GM08714 (cell line): ENCODE results near the gene BBS9.

ENCODE experiments used
- H3K4me3 ChIP-seq: fragments of 200-500 bp; sonication (Bioruptor generic); 2 replicates; pipeline ENCODE4 v1.5.1; 2014; ENCODE audit warnings: mild to moderate bottlenecking, low read length, inconsistent platforms
- ZNF274 ChIP-seq: IDR thresholded peaks from 2 replicates; pipeline ENCODE4 v1.6.1; 2012; ENCODE audit warnings: mild to moderate bottlenecking, low read depth, low read length

BBS9 gene

DNA sequence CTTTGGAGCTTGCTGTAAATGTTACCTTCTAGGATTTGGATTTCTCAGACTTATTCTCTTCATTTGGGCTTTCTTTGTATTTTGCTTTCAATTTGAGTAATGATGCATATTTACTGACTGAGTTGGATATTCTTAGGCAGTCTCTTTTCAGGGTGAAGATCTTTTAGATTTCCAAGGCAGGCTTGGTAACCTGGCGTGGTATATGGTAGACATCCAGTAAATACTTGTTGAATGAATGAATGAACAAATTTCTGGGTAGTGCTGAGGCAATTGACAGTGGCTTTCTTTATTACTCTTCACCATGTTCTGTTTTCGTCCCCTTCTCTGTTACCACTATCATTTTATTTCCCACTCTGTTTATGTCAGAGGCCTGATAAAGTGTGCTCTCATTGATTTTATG, 27.1 kb downstream of the BBS9 start:
- no peak for TF ChIP-seq ZNF274
- H3K4me3 ChIP-seq, result no peak overlapping the region

DNA sequence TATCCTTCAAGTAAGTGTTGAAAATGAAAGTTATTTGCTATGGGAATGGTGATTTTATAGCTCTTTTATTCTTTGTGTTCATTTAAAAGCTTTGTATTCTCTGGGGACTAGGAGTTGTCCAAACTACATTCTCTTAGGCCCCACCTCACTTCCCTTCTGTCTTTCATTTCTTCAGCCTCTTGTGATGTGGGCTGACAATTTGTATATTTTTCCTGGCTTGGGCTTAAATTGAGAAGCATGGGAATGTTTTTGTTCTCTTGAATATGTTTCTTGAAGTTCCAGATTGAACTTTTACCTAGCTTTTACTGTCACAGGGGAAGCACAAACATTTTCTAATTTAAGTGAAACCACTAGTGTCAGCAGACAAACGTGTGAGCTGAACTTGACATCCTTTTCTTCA, 27.9 kb downstream of the BBS9 start:
- TF ChIP-seq ZNF274, result no peak
- no peak overlapping the region for H3K4me3 ChIP-seq

DNA sequence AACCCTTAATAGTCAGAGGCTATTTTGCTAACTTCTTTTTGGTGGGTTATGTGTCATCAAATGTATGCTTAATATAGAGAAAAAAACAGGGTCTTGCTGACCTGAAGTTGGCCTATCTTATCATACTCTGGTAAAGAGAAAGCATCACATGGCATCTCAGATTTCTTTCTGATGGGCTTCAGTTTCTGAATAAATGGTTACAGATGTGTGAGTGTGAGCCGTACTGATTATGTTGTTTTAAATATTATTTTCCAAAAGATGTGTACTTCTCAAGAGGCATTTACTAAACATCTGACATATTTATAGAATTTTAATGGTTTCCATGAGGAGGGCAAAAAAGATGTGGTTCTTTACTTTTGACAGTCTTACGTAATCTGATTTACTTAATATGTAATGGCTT, 28.4 kb downstream of the BBS9 start:
- TF ChIP-seq ZNF274, result no peak
- H3K4me3 ChIP-seq, result no peak overlapping the region

DNA sequence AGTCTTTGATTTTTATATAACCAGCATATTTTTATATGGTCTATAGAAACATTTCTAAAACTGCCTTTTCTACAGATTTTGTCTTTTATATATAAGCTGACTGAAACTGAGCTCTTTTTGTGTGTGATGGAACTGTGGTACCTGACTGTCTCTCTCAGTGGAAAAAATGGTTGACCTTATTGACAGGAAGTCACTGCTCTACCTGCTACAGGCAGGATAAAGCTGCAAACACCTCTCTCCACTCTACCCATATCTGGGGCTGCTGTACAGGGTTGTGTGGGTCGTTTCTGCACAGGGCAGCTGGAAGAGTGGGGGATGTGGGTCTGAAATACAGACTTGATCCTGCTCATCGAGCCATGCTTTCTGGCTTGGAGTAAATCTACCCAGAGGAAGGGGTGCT, 48.5 kb downstream of the BBS9 start:
- no peak overlapping the region for H3K4me3 ChIP-seq
- no peak for TF ChIP-seq ZNF274

DNA sequence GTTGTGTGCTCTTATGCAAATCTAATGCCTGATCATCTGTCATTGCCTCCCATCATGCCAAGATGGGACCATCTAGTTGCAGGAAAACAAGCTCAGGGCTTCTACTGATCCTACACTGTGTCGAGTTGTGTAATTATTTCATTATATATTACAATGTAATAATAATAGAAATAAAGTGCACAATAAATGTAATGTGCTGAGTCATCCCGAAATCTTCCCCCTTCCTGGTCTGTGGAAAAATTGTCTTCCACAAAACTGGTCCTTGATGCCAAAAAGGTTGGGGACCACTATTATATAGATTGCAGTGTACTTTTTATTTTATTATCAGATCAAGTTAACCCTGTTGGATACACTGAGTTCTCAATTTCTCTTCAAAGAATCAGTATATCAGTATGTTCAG, 50.2 kb downstream of the BBS9 start:
- TF ChIP-seq ZNF274, result no peak
- no peak overlapping the region for H3K4me3 ChIP-seq

DNA sequence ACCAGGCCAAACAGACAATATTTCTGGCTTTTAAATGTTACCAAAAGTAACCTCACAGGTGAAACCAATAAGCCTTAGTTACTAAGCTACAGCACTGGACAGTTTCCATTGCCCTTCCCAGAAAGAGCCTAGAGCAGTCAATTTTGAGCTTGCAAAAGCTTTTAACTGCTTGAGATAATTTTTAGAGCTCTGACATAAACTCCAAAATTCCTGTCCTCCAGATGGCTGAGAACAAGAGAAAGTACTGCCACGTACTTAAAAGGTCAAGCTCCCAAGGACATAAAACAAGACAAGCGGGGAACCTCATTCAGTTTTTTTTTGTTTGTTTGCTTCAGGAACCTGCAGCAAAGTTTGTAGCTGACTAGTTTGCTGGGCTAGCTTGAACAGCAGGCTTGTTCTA, 54.1 kb downstream of the BBS9 start:
- no peak for TF ChIP-seq ZNF274

DNA sequence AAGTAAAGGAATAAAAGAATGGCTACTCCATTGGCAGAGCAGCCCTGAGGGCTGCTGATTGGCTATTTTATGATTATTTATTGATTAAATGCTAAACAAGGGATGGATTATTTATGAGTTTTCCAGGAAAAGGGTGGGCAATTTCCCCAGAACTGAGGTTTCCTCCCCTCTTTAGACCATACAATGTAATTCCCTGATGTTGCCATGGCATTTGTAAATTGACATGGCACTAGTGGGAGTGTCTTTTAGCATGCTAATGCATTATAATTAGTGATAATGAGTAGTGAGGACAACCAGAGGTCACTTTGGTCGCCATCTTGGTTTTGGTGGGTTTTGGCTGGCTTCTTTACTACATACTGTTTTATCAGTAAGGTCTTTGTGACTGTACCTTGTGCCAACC, 55.5 kb downstream of the BBS9 start:
- H3K4me3 ChIP-seq, result no peak overlapping the region
- no peak for TF ChIP-seq ZNF274

More for the DNA sequence above, 54.1 kb downstream of the BBS9 start:
- H3K4me3 ChIP-seq, result no peak overlapping the region

DNA sequence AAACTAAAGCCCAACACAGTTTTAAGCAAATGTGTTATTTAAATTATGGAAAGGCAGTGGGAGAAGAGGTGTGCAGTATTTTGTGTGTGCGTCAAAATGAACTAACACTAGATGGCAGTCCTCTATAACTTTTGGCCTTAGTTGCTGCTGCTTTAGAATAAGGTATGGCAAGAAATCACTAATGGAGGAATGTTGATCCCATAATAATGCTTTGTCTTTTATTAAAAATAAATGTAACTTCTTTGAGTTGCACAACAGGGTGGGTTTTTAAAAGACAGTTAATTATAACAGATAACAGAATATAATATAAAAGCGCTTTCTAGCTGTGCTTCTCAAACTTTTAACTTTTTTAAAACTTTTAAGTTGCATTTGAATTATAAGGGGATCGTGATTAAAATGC, 56.4 kb downstream of the BBS9 start:
- TF ChIP-seq ZNF274, result no peak
- no peak overlapping the region for H3K4me3 ChIP-seq

DNA sequence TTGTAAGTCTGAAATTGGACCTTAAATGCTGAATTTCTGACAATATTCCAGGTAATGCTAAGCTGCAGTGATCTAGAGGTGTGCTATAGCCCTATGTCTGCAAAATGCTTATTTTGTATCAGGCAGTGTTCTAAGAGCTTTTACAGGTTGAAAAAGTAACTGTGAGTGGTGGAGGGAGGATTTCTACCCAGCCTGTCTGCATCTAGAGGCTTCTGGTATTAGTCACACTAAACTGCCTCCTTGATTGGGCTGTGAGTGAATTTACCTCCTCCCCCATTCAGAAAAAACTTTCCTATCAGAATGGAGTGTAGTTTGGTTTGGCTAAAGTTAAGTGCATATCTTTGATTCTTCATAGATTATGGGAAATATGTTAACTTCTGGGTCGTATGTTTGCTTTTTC, 56.8 kb downstream of the BBS9 start:
- no peak overlapping the region for H3K4me3 ChIP-seq
- TF ChIP-seq ZNF274, result no peak

DNA sequence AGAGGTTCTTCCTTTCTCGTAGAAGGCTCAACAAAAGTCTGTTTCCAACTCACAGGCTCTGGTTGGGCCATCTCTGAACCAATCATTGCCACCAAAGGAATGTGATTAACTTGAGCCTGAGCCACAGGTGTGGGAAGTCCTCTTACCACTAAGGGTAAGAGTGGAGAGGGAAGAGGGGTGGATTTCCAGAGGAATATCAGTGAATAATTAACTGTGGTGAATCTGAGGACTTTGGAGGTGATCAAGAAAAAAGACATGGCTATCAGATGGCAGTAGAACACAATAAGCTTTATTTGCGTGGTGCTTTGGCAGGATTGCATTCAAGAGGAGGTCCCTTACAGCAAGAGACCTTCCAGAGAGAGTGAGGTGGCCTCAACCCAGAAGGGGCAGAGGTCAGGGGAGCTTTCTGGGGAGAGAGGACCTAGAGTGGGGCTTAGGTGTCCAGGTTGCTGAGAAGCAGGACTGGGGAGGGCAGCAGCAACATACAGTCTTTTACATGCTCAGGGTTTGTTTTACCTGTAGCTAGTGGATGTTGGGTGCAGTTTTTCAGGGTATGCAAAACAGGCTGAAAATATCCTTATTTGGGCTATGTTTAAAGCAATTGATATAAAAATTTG, 61.4 kb downstream of the BBS9 start:
- no peak for TF ChIP-seq ZNF274
- no peak overlapping the region for H3K4me3 ChIP-seq

DNA sequence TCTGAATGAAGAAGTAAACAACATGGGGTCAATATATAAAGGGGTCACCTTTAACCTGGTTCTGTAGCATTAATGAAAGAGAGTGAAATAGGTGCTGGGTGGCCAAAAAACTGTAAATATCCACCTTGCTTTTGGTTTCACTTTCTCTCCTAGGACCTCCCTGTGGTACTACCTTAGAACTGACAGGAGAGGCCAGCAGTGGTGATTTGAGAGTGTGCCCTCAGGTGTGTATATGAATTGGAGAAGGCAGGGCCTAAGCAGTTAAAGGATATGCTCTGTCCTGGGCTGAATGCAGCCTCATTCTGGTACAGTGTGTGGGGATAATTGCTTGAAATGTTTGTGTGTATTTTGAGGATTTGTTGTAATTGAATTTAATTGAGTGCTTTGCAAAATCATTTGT, 62.0 kb downstream of the BBS9 start:
- no peak overlapping the region for H3K4me3 ChIP-seq
- TF ChIP-seq ZNF274, result no peak

DNA sequence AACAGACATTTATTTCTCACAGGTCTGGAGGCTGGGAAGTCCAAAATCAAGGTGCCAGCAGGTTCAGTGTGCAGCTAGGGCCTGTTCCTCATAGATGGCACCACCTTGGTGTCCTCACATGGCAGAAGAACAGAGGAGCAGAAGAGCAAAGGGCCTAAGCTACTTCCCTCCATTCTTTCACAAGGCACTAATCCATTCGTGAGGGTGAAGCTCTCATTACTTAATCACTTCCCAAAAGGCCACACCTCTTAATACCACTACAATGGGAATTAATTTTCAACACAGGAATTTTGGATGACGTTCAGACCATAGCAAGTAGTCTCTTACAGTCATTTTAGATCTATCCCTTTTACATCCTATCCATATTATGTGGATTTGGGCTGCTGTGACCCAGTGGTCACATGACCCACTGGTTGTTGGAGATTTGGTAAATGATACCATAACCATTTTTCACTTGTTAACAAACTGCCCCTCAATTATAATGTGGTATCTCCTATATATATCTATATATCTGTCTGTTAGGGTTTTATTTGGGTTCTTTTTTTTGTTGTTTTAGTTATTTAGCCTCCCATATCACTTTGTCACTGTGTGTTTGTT, 63.4 kb downstream of the BBS9 start:
- TF ChIP-seq ZNF274, result no peak
- H3K4me3 ChIP-seq, result no peak overlapping the region

DNA sequence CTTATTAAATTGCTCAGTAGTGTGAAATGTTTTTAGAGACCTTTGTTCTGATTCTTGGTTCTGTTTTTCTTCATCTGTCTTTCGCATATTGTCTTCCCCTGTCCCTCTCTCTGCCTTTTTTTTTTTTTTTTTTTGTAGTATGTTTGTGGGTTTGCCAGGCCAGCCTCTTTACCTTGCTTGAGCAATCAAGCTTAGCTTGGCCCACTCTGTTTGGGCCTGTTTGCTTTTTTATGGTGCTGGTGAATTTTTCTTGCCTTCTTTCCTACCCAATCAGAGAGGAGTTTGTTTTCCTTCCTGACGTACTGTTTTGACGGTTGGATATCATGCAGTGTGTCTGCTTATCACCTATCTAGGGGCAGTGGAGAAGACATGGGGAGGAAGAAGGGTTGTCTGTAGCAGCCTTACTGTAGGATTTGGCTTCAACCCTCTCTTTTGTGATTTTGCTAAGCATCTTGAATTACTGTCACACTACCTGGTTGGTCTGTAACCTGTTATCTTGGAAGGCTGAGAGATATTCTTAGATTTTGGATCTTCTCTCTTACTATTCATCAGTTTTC, 64.0 kb downstream of the BBS9 start:
- H3K4me3 ChIP-seq, result no peak overlapping the region
- no peak for TF ChIP-seq ZNF274

DNA sequence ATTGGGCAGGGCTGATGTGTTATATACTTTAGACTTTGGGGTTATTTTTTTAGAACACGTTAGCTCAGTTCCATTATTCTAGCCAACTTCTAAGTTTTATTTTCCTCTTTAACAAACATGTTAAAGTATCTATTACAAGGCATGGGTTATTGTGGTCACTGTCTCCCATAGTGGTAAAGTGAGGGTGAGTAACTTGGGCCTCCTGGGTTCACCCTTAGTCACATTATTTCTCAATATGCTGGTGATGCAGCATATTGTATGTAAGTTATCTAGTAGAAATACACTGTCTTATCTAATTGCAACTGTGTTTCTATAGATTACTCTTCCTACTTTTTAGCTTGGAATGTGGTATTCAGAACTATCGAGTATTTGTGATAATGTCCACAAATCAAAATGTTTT, 65.9 kb downstream of the BBS9 start:
- TF ChIP-seq ZNF274, result no peak
- no peak overlapping the region for H3K4me3 ChIP-seq

DNA sequence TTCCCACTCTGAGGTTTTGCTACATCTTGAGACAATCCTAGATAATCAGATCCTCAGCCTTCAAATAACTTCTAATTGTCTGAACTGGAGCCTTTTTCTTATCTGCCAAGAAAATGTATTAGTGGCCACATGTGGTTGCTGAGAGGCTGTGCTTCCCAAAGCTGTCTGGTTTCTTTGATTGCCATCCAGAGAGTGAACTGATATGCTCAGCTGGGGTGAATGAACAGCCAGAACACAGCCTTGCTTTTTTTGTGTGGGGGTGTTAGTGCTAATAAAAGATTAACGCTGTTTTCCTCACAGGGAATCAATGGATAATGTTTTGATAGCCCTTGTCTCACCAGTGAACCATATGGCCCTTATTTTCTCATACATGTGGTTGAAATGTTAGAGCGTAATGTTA, 66.9 kb downstream of the BBS9 start:
- TF ChIP-seq ZNF274, result no peak
- H3K4me3 ChIP-seq, result no peak overlapping the region

DNA sequence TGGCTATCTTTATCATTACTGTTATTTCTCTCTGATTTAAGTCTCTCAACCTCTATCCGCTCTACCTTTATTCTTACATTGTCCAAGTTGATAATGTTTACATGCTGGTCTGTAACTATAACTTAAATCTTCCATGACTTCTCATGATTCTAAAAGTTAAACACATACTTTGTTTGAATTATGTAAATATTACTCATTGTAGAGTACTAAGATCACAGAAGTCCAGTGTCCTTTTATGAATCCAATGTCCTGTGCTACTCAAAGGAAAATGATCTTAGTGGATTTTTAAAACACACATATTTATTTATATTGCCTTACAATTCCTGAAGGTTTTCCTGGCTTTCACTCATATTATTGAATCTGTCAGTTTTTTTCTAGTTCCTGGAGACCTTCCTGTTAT, 70.9 kb downstream of the BBS9 start:
- no peak overlapping the region for H3K4me3 ChIP-seq
- no peak for TF ChIP-seq ZNF274
